Erythroblast (primary cell): ENCODE measurements around the gene SCGB2B2.

ENCODE experiments used
- GATA1 ChIP-seq: IDR thresholded peaks from 2 replicates; pipeline ENCODE4 v1.6.1; 2011; ENCODE audit warnings: low read depth, mild to moderate bottlenecking, control low read depth, low read length, moderate library complexity
- POLR2A ChIP-seq: IDR thresholded peaks from 2 replicates; pipeline ENCODE4 v1.6.1; 2011; ENCODE audit warnings: mild to moderate bottlenecking, low read length

- TF ChIP-seq POLR2A (no peak), GATA1 (no peak)
These were observed 37.4 kb downstream of the SCGB2B2 start for GRCh38 chr19:34639491-34640085.
